ENCODE results near the gene PCBD1.

DNA sequence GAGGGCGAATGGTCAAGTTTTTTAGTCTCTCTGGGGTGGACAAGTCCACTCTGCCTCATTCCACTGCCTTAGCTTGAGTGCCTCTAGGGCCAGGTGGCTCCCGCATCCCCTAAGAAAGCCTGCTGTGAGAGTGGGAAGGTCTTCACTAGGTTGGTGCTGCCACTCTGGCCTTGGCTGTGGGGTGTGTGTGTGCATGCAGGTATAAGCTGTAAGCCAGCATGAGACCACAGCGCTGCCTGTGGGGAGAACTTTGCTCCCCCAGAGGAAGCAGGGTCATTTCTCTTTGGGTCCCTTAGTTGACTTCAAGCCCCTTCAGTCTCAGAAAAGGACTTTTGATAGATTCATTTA lies 25.5 kb upstream of the PCBD1 start:
- TF ChIP-seq, protein P1, sequence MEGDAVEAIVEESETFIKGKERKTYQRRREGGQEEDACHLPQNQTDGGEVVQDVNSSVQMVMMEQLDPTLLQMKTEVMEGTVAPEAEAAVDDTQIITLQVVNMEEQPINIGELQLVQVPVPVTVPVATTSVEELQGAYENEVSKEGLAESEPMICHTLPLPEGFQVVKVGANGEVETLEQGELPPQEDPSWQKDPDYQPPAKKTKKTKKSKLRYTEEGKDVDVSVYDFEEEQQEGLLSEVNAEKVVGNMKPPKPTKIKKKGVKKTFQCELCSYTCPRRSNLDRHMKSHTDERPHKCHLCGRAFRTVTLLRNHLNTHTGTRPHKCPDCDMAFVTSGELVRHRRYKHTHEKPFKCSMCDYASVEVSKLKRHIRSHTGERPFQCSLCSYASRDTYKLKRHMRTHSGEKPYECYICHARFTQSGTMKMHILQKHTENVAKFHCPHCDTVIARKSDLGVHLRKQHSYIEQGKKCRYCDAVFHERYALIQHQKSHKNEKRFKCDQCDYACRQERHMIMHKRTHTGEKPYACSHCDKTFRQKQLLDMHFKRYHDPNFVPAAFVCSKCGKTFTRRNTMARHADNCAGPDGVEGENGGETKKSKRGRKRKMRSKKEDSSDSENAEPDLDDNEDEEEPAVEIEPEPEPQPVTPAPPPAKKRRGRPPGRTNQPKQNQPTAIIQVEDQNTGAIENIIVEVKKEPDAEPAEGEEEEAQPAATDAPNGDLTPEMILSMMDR (IDR thresholded peaks at IDR 0.05; ENCODE audit: low read length) = no peak
- TF ChIP-seq EZH2 (optimal IDR thresholded peaks at IDR 0.05; ENCODE audit: low read depth, low read length) = no peak

All from MM.1S (cell line).